GM19099 (cell line): Measurements from ENCODE around the gene SGO1.

Experiments used
- POLR2A ChIP-seq: IDR thresholded peaks from 3 replicates; pipeline ENCODE4 v1.6.1; 2011; ENCODE audit warnings: low read depth; ENCODE audit not compliant: insufficient read length; ENCODE audit errors: extremely low read depth

The SGO1 gene

GRCh38 chr3:20181276-20181675 is 4.7 kb downstream of the SGO1 start:
- no peak for TF ChIP-seq POLR2A

- TF ChIP-seq POLR2A, result no peak
Measured at GRCh38 chr3:20173844-20174410, 12.1 kb downstream of the SGO1 start.

DNA sequence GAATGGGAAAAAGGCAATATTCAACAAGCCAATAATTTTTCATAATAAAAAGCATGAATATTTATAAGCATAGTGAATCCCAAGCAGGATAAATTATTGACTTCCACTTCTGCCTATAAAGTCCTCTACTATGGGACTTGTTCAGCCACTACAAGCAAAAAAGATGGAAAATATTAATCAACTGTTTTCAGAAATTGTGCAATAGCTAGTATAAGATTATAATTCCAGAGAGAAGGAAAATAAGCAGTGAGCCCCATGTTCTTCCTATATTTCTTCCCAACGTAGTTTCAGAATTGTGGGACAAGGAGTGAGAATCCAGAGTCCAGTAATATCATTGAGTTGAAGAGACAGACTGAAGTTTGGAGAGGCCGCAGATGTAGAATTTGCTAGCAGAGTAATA is 24.3 kb downstream of the SGO1 start:
- TF ChIP-seq POLR2A, result no peak

DNA sequence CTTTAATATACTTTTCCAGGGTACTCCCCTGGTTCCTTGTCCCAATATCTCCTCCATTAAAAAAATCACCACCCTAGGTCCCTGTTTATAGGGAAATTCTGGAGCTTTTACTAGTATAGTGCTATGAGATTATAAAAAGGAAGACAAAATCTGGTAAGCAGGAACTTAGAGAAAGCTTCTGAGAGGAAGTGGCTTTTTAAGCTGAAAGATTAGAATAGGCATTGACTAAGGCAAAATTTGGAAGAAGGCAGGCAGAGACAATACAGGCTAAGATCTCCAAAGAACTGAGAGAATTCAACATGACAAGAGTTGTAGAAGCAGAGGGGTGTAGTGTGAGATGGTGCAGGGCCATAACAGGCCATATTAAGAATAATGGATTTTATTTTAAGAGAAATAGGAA is 25.8 kb downstream of the SGO1 start:
- TF ChIP-seq POLR2A, result no peak

- no peak for TF ChIP-seq POLR2A
Measured at GRCh38 chr3:20154928-20155327, 31.1 kb downstream of the SGO1 start.

- TF ChIP-seq POLR2A, result no peak
Measured at GRCh38 chr3:20154078-20154477, 31.9 kb downstream of the SGO1 start.

DNA sequence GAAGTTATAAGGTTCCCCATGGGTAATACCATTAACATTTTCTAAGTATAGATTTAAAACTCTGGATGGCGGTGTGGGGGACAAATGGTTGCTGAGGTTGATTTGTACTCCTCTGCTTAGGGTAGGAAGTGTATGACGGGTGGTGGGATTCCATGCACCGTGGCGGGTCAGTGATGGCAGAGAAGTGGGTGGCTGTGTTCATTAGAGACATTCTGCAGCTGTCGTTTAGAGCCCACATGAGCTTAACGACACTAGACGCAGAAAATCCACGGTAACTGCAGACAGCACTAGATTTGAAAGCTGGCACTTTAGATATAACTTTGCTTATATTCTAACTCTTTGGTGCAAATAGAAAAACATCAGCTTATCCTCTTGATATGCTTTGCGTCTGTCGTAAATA is 37.5 kb downstream of the SGO1 start:
- TF ChIP-seq POLR2A, result no peak

DNA sequence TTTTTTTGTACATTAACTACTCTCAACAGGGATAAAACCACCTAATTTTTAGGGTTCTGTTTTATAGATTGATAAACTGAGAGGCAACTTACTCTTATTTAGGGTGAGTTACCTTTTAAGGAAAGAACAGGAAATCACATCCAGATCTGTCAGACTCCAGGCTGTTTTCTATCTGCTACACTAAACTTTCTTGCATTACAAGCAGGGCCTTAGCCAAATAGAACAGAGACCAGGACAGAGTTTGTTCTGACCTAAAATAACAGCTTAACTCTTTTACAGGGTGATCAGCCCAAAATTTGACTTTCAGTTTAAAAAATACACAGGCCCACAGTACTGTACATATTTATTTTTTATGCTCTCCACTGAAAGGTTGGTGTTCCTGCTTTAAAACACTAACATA is 38.6 kb downstream of the SGO1 start:
- no peak for TF ChIP-seq POLR2A

DNA sequence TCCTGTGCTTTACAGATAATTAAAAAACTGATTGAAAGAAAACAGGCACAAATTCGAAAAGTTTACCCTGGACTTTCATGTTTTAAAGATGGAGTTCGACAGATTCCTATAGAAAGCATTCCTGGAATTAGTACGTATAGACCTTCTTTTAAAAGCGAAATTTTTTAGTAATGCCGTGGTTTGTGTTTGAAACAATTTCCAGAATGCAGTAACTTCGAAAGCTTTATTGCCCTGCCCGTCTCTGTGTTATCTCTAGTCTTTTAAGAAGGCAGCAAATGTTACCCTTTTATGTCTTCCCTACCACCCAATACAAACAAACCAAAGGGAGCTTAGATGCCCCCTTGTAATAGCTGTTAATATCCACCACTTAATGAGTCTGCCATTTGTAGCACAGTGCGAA is 39.7 kb downstream of the SGO1 start:
- TF ChIP-seq POLR2A, result no peak

DNA sequence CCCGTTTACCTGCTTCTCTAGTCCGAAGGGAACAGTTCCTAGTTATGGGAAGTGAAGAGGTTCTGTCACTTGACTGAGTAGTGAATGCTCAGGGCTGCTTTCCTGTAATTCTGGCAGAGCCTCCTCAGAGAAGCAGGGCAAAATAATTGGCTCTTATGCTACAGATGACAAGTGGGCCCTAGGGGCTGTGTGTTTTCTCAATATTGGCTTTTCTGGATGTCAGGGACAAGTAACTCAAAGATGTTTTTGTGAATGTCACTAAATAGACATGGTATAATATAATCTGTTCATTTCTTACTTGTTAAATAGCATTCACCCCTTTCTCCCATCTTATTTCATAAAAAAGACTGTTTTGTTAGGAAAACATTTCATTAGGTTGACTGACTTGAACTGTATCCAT is 40.1 kb downstream of the SGO1 start:
- TF ChIP-seq POLR2A, result no peak

DNA sequence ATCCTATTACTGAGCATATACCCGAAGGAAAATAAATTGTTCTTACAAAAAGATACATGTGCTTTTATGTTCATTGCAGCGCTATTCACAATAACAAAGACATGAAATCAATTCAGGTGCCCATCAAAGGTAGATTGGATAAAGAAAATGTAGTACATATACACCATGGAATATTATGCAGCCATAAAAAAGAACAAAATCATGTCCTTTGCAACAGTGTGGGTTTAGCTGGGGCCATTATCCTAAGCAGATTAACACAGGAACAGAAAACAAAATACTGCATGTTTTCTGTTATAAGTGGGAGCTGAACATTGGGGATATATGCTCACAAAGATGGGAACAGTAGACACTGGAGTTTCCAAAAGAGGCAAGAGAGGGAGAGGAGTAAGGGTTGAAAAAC is 42.5 kb downstream of the SGO1 start:
- TF ChIP-seq POLR2A, result no peak

DNA sequence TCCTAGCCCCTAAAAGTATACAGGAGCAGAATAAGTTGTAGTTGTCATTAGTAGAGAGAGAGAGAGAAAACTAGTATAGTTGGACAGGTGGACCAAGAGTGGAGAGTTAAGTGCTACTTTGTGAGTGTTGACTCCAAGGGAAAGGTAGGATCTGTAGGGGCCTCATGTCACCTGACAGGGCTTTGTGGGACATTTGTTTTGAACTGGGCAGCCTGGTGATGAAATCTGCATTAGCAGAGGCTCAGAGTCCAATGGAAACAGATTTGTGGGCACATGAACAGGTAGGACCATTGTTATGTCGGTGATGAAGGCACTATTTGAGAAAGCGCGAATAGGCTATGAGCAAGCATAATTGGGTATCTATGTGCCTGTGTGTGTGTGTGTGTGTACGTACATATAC is 43.5 kb downstream of the SGO1 start:
- TF ChIP-seq POLR2A, result no peak

DNA sequence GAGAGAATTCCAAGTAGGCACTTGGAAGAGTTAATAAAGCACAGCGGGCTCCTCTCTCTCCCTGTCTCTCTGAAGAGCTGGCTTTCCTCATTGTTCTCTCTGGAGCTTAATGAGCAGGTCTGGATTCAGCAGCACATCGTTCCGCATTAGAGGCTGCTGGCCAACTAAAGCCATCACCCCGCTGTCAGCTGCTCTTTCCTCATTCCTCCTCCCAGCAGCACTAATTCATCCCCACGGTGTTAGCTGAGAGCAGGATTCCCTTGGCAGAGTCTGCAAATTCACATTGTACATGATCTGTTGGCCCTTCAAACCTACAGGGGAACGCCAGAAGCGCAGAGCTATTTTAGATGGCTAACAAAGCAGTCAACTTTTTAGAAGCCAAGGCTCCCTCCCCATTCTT is 44.2 kb downstream of the SGO1 start:
- TF ChIP-seq POLR2A, result no peak

DNA sequence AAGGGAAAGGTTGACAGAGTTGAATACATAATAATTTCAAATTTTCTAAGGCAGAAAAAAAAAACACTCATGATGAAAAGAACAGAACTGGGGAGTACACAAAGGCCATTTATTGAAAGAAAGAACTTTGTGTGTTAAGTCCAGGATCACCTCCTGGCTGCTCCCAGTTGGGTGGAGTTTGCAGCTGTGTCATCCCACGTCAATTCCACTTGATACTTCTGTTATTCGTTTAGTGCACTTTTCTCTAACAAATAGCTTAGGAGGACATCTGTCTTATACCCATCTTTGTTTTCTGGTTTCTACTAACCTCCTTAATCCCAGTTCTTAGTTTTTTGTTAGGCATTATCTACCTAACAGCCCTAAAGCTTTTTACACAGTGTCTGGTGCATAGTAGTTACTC is 44.7 kb downstream of the SGO1 start:
- no peak for TF ChIP-seq POLR2A

DNA sequence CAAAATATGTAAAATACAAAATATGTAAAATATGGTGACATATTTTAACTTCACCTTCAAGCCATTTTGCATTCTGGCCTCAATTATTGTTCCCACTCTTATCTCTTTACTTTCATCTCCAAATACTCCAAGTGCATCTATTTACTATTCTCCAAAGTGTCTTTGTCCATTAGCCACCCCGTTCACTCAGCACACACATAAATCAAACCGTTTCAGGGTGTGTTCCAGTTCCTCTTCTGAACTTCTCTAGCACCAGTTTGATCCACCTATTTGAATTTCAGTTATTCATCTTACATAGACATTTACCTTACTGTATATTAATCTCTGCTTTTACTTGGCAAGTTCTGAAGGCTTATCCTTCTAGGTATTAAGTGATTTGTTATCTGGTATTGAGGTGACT is 45.1 kb downstream of the SGO1 start:
- TF ChIP-seq POLR2A, result no peak

DNA sequence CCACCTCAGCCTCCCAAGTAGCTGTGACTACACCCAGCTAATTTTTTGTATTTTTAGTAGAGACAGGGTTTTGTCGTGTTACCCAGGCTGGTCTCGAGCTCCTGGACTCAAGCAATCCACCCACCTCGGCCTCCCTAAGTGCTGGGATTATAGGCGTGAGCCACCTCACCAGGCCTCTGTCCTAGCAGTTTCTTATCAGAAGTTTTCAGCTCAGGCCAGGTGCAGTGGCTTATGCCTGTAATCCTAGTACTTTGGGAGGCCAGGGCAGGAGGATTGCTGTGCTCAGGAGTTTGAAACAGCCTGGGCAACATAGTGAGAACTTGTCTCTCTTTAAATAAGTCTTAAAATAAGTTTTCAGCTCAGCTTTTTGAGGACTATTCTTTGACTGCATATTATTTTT is 48.4 kb downstream of the SGO1 start:
- no peak for TF ChIP-seq POLR2A

DNA sequence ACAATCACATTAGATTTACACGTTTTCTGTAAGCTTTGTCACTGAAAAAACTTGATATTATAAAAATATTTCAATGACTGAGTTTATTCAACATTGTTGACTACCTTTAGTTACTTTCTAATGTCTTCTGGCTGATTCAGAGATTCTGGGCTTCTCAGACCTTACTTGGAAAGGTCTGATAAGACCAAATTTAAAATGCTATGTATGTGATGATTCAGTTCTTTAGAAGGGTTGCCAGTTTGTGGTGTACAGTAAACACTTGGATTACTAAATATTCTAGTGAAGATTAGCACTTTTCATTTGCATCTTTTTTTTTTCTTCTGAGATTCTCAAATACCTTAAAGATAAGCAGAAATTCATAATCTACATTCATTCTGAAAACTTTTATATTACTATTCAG is 49.8 kb downstream of the SGO1 start:
- no peak for TF ChIP-seq POLR2A
